ENCODE data around the gene SLC26A2. TPM values are rescaled to one million over a fixed set of nuclear protein-coding genes. Genes with fewer than 3 reads are reported as not detected.

SLC26A2 gene
- total and polyA plus RNA-seq, 5 donors from 2014 or later, result 2.7 to 6.7 (median 3.7) TPM

DNA sequence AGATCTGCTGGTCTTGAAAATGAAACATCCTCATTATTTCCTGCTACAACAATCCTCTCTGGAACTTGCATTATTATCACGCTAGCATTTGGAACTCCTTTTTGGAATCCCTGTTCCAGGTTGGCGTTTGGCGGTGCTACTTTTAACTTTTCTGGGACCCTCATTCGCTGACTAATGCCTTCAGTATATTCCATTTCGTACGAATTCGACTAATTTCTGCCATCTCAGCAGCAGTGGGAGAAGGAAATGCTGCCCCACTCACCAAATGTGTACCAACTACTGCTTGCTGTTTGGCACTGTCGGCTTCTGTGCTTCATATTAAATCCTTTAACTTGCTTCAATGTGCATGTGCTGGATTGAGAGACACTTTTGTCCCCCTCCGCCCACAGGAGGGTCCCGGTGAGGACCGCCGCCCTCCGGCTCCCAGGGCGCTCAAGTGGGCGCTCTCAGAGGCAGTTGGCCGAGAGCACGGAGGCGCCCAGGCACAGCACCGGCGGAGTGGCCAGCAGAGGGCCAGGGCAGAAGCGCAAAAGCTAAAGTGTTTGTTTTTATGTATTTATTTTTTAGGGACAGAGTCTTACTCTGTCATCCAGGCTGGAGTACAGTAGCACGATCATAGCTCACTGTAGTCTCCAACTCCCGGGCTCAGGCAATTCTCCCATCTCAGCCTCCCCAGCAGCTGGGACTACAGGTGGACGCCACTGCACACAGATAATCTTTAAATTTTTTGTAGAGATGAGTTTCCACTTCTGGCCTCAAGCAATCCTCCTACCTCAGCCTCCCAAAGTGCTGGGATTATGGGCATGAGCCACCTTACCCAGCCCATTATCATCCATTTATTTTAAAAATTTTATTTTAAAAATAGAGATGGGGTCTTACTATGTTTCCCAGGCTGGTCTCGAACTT is 27.9 kb upstream of the SLC26A2 start:
- H3K4me3 Mint-ChIP-seq, result no peak overlapping the region
- H3K27ac Mint-ChIP-seq, result no peak overlapping the region

DNA sequence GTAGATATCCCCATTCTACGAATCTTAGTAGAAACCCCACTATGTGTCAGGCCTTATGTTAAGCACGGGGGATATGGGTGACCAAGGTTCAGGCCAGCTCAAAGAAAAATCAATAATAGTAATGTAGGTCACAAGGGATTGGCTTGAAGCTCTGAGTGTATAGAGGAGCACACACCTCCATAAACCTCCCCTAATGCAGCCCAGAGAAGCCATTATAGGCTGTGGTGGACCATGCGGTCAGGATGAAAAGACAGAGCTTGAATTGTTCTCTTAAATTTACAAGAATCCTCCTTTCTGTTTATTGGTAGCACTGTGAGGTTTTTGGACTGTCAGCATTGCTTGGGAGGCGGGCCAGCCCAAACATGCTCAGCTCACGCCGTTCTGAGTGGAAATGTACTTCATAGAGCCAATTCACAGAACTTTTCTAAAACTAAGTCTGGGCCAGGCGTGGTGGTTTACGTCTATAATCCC is 25.1 kb upstream of the SLC26A2 start:
- no peaks in the 10 kb centered on the region for H3K9me3 ChIP-seq (ENCODE audit: control insufficient read depth in 2 of 2, low read length in 2 of 2)
- no peaks in the 10 kb centered on the region for H3K4me1 Mint-ChIP-seq

More for the DNA sequence above, 27.9 kb upstream of the SLC26A2 start:
- H3K27ac ChIP-seq (ENCODE audit: insufficient read depth, low read length, poor library complexity, severe bottlenecking), result no peak overlapping the region
- H3K27me3 ChIP-seq (ENCODE audit: control insufficient read depth, insufficient read depth, low read length), result peaks cover 7% of the 10 kb centered on the region
- H3K4me1 Mint-ChIP-seq, result no peaks in the 10 kb centered on the region
- no peak overlapping the region for H3K4me3 ChIP-seq (ENCODE audit: low read depth, low read length)
- H3K4me1 ChIP-seq (ENCODE audit: control insufficient read depth, insufficient read depth, low read length, poor library complexity, severe bottlenecking), result no peaks in the 10 kb centered on the region
- H3K9me3 Mint-ChIP-seq, result no peaks in the 10 kb centered on the region
- H3K36me3 ChIP-seq (ENCODE audit: control insufficient read depth, insufficient read depth, low read length), result no peaks in the 10 kb centered on the region
- H3K36me3 Mint-ChIP-seq, result no peaks in the 10 kb centered on the region
- ATAC-seq (ENCODE audit: low read depth in 2 of 2) (no peak), DNase-seq (no peak)
- H3K27me3 Mint-ChIP-seq, result peaks cover 24% of the 10 kb centered on the region
- H3K9me3 ChIP-seq (ENCODE audit: control insufficient read depth in 2 of 2, low read length in 2 of 2), result no peaks in the 10 kb centered on the region

DNA sequence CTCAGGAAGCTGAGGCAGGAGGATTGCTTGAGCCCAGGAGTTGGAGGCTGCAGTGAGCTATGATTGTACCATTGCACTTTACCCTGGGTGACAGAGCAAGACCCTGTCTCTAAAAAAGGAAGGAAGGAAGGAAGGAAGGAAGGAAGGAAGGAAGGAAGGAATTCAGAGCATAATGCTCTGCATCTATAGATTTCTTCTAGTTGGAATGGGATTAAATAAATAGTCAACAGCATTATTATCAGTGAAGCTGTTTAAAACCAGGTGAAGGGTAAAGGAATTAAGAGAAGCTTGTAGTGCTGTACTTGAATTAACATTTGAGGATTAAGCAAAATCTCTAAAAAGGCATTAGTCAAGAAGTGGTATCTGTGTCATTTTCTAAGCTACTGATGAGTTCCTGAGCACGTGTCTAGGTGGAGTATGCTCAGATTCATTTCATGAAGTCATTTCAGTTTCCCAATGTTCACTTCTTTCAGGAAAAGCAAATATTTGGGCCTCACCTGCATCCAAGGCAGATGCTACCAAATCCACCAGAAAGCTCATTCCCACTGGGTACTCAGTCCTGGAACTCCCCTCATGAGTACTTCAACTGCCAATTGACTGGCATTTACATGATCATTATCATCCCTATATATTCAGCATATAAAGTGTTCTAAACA is 24.4 kb upstream of the SLC26A2 start:
- Mint-ChIP-seq H3K27me3 (peaks cover 12% of the 10 kb centered on the region), H3K4me3 (no peak overlapping the region), H3K27ac (no peak overlapping the region), H3K36me3 (no peaks in the 10 kb centered on the region), H3K4me1 (no peaks in the 10 kb centered on the region), H3K9me3 (no peaks in the 10 kb centered on the region)
- Histone ChIP-seq H3K27me3 (ENCODE audit: control insufficient read depth, insufficient read depth, low read length) (peaks cover 7% of the 10 kb centered on the region), H3K4me3 (ENCODE audit: low read depth, low read length) (no peak overlapping the region), H3K27ac (ENCODE audit: insufficient read depth, low read length, poor library complexity, severe bottlenecking) (no peak overlapping the region), H3K4me1 (ENCODE audit: control insufficient read depth, insufficient read depth, low read length, poor library complexity, severe bottlenecking) (no peaks in the 10 kb centered on the region), H3K9me3 (ENCODE audit: control insufficient read depth in 2 of 2, low read length in 2 of 2) (no peaks in the 10 kb centered on the region), H3K36me3 (ENCODE audit: control insufficient read depth, insufficient read depth, low read length) (no peaks in the 10 kb centered on the region)
- no peak for ATAC-seq (ENCODE audit: low read depth in 2 of 2)
- DNase-seq, result no peak

More for the DNA sequence above, 25.1 kb upstream of the SLC26A2 start:
- H3K4me1 ChIP-seq (ENCODE audit: control insufficient read depth, insufficient read depth, low read length, poor library complexity, severe bottlenecking), result no peaks in the 10 kb centered on the region
- no peak overlapping the region for H3K27ac ChIP-seq (ENCODE audit: insufficient read depth, low read length, poor library complexity, severe bottlenecking)
- DNase-seq (no peak), ATAC-seq (ENCODE audit: low read depth in 2 of 2) (no peak)
- H3K36me3 Mint-ChIP-seq, result no peaks in the 10 kb centered on the region
- H3K4me3 ChIP-seq (ENCODE audit: low read depth, low read length), result no peak overlapping the region
- H3K27ac Mint-ChIP-seq, result no peak overlapping the region
- peaks cover 18% of the 10 kb centered on the region for H3K27me3 Mint-ChIP-seq
- H3K36me3 ChIP-seq (ENCODE audit: control insufficient read depth, insufficient read depth, low read length), result no peaks in the 10 kb centered on the region
- no peak overlapping the region for H3K4me3 Mint-ChIP-seq
- no peaks in the 10 kb centered on the region for H3K9me3 Mint-ChIP-seq
- H3K27me3 ChIP-seq (ENCODE audit: control insufficient read depth, insufficient read depth, low read length), result peaks cover 7% of the 10 kb centered on the region

DNA sequence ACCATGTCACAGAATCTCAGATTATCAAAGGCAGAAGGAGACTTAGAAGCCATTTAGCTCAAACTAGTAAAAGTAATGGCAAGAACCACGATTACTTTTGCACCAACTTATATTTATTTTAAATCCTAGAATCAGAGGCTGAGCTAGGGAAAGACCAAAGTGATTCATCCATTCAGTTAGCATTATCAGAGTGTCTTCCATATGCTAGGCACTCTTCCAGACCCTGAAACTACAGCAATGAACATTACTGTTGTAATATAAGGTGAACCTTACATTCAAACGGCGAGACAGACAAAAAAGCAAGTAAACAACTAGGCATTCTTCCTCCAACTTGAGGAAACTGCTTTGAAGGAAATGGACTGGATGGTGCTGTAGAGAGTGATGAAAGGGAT is 23.9 kb upstream of the SLC26A2 start:
- Mint-ChIP-seq H3K4me1 (no peaks in the 10 kb centered on the region), H3K4me3 (no peak overlapping the region), H3K9me3 (no peaks in the 10 kb centered on the region), H3K27ac (no peak overlapping the region), H3K27me3 (peaks cover 10% of the 10 kb centered on the region), H3K36me3 (no peaks in the 10 kb centered on the region)
- no peak overlapping the region for H3K4me3 ChIP-seq (ENCODE audit: low read depth, low read length)
- H3K4me1 ChIP-seq (ENCODE audit: control insufficient read depth, insufficient read depth, low read length, poor library complexity, severe bottlenecking), result no peaks in the 10 kb centered on the region
- H3K36me3 ChIP-seq (ENCODE audit: control insufficient read depth, insufficient read depth, low read length), result no peaks in the 10 kb centered on the region
- H3K9me3 ChIP-seq (ENCODE audit: control insufficient read depth in 2 of 2, low read length in 2 of 2), result no peaks in the 10 kb centered on the region
- no peak overlapping the region for H3K27ac ChIP-seq (ENCODE audit: insufficient read depth, low read length, poor library complexity, severe bottlenecking)
- ATAC-seq (ENCODE audit: low read depth in 2 of 2) (no peak), DNase-seq (no peak)
- H3K27me3 ChIP-seq (ENCODE audit: control insufficient read depth, insufficient read depth, low read length), result peaks cover 7% of the 10 kb centered on the region

DNA sequence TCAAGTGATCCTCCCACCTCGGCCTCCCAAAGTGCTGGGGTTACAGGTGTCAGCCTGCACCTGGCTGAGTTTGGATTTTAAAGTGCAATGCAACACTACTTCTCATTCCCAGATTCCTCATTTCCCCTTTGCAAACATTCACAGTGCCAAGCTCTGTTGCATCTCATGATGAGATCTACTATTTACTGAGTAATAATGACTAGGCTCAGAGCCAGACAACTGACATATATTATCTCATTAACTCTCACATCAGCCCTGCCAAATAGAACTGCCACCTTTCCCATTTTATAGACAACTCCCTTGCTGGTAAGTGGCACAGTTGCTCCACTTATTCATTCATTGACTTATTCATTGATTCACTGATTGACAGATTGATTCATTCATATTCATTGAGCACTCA is 22.9 kb upstream of the SLC26A2 start:
- no peaks in the 10 kb centered on the region for H3K9me3 Mint-ChIP-seq
- Histone ChIP-seq H3K36me3 (ENCODE audit: control insufficient read depth, insufficient read depth, low read length) (no peaks in the 10 kb centered on the region), H3K4me1 (ENCODE audit: control insufficient read depth, insufficient read depth, low read length, poor library complexity, severe bottlenecking) (no peaks in the 10 kb centered on the region), H3K27ac (ENCODE audit: insufficient read depth, low read length, poor library complexity, severe bottlenecking) (no peak overlapping the region), H3K27me3 (ENCODE audit: control insufficient read depth, insufficient read depth, low read length) (peaks cover 7% of the 10 kb centered on the region), H3K9me3 (ENCODE audit: control insufficient read depth in 2 of 2, low read length in 2 of 2) (no peaks in the 10 kb centered on the region), H3K4me3 (ENCODE audit: low read depth, low read length) (no peak overlapping the region)
- DNase-seq (no peak), ATAC-seq (ENCODE audit: low read depth in 2 of 2) (no peak)
- H3K27me3 Mint-ChIP-seq, result peaks cover 6% of the 10 kb centered on the region
- H3K4me3 Mint-ChIP-seq, result no peak overlapping the region
- H3K36me3 Mint-ChIP-seq, result no peaks in the 10 kb centered on the region
- no peak overlapping the region for H3K27ac Mint-ChIP-seq
- no peaks in the 10 kb centered on the region for H3K4me1 Mint-ChIP-seq

DNA sequence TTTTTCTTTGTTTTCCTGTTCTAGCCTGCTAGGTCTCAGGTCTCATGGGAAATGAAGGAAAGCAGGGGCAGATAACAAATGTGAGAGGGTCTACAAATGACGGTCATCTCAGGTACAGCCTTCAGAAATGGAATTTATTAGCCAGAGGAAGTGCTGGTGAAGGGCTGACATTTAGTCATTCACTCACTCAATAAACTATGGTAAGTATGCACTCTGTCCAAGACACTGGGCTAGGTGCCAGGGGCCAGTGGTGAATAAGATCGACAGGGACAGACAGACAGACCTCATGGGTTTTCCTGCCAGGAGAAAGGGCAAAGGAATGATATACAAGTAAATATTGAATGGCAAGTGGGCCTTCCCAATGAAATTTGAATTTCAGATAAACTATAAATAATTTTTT is 22.3 kb upstream of the SLC26A2 start:
- ATAC-seq (ENCODE audit: low read depth in 2 of 2), result no peak
- DNase-seq, result no peak
- Mint-ChIP-seq H3K27ac (no peak overlapping the region), H3K27me3 (peaks cover 6% of the 10 kb centered on the region), H3K9me3 (no peaks in the 10 kb centered on the region), H3K4me1 (no peaks in the 10 kb centered on the region), H3K36me3 (no peaks in the 10 kb centered on the region), H3K4me3 (no peak overlapping the region)
- Histone ChIP-seq H3K4me1 (ENCODE audit: control insufficient read depth, insufficient read depth, low read length, poor library complexity, severe bottlenecking) (no peaks in the 10 kb centered on the region), H3K27me3 (ENCODE audit: control insufficient read depth, insufficient read depth, low read length) (peaks cover 7% of the 10 kb centered on the region), H3K27ac (ENCODE audit: insufficient read depth, low read length, poor library complexity, severe bottlenecking) (no peak overlapping the region), H3K9me3 (ENCODE audit: control insufficient read depth in 2 of 2, low read length in 2 of 2) (no peaks in the 10 kb centered on the region), H3K36me3 (ENCODE audit: control insufficient read depth, insufficient read depth, low read length) (no peaks in the 10 kb centered on the region), H3K4me3 (ENCODE audit: low read depth, low read length) (no peak overlapping the region)

DNA sequence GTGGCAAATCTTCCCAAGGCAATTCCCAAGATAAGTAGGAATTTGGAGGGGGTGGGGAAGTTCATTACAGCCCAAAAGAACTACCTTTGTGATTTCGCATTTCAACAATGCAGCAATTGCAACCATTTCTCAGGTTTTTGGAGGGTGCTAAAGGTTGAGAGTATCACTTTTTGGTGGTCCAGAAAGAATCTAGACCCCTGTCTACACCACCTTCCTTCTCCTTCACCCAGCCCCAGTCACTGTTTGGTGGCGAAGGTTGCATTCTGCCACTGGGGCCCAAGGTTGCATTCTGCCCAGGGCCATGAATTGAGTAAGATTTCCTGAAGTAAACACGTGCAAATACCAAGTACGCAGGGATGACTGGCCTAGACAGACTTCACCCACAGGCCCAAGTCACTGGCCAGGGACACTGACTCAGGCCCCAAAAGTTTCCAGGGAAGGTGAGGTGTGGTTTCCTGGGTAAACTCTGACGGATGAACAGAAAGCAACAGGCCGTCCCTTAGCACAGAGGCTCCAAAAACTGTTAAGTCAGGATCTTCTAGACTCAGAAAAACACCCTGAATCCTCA is 21.7 kb upstream of the SLC26A2 start:
- no peak for DNase-seq
- H3K36me3 Mint-ChIP-seq, result no peaks in the 10 kb centered on the region
- H3K36me3 ChIP-seq (ENCODE audit: control insufficient read depth, insufficient read depth, low read length), result no peaks in the 10 kb centered on the region
- H3K9me3 Mint-ChIP-seq, result no peaks in the 10 kb centered on the region
- no peak overlapping the region for H3K27ac ChIP-seq (ENCODE audit: insufficient read depth, low read length, poor library complexity, severe bottlenecking)
- no peaks in the 10 kb centered on the region for H3K9me3 ChIP-seq (ENCODE audit: control insufficient read depth in 2 of 2, low read length in 2 of 2)
- no peak for ATAC-seq (ENCODE audit: low read depth in 2 of 2)
- no peaks in the 10 kb centered on the region for H3K4me1 ChIP-seq (ENCODE audit: control insufficient read depth, insufficient read depth, low read length, poor library complexity, severe bottlenecking)
- no peak overlapping the region for H3K4me3 Mint-ChIP-seq
- no peak overlapping the region for H3K27ac Mint-ChIP-seq
- peaks cover 7% of the 10 kb centered on the region for H3K27me3 ChIP-seq (ENCODE audit: control insufficient read depth, insufficient read depth, low read length)
- no peaks in the 10 kb centered on the region for H3K4me1 Mint-ChIP-seq
- H3K27me3 Mint-ChIP-seq, result peaks cover 6% of the 10 kb centered on the region
- no peak overlapping the region for H3K4me3 ChIP-seq (ENCODE audit: low read depth, low read length)

Measured in CD4-positive, CD25-positive, alpha-beta regulatory T cell (primary cell).